Esophagus muscularis mucosa (tissue), 4 donors: ENCODE data around the gene USP32. TPM values are rescaled to one million over a fixed set of nuclear protein-coding genes. Genes with fewer than 3 reads are reported as not detected.

Experiments used
- DNase-seq: peaks from one replicate; pipeline ENCODE4 v3.0.0-alpha.2; 2017; ENCODE audit errors: extremely low spot score
- H3K27ac ChIP-seq, 4 donors: fragments of 200-600 bp; sonication (generic); replicated peaks in 1 of 4; 1 replicate in 3 of 4; 2 replicates in 1 of 4; pipeline ENCODE4 v1.5.1; 2016 to 2019; ENCODE audit warnings: mild to moderate bottlenecking in 1 of 4
- H3K27me3 ChIP-seq, 4 donors: fragments of 200-600 bp; sonication (generic); one replicate each; pipeline versions ENCODE4 v1.5.1 to v1.6.0; 2016 to 2019
- H3K36me3 ChIP-seq, 4 donors: fragments of 200-600 bp; sonication (generic); one replicate each; pipeline ENCODE4 v1.5.1; 2016 to 2019
- H3K4me1 ChIP-seq, 4 donors: fragments of 200-600 bp; sonication (generic); one replicate each; pipeline ENCODE4 v1.5.1; 2016 to 2019
- H3K4me3 ChIP-seq, 4 donors: fragments of 200-600 bp; sonication (generic); 1 replicate in 2 of 4; 2 replicates in 2 of 4; pipeline ENCODE4 v1.5.1; 2016 to 2019; ENCODE audit warnings: mild to moderate bottlenecking in 4 of 4, moderate library complexity in 1 of 4
- H3K9me3 ChIP-seq, 4 donors: fragments of 200-600 bp; sonication (generic); 1 replicate in 3 of 4; 2 replicates in 1 of 4; pipeline ENCODE4 v1.5.1; 2016 to 2019
- EP300 ChIP-seq: sonication (generic); formaldehyde crosslinking; IDR thresholded peaks from one replicate; pipeline ENCODE4 v1.6.1; 2017; ENCODE audit warnings: antibody characterized with exemption
- POLR2A ChIP-seq: fragments of 450-650 bp; IDR thresholded peaks from one replicate; pipeline ENCODE4 v1.6.1; 2017; ENCODE audit warnings: antibody characterized with exemption, moderate library complexity, mild to moderate bottlenecking, low read depth
- POLR2AphosphoS5 ChIP-seq, 2 donors: sonication (generic); formaldehyde crosslinking; IDR thresholded peaks; one replicate each; pipeline ENCODE4 v1.6.1; 2017; ENCODE audit warnings: antibody characterized with exemption in 2 of 2
- WGBS: methylation state at CpG from one replicate; pipeline ENCODE4 v1.1.5; 2018; 5-methylcytosine and 5-hydroxymethylcytosine counted together
- intact Hi-C: fragments of 100-400 bp; cut with DNase I; formaldehyde crosslinking; loops from one replicate; pipeline ENCODE4 v1.15.1; 2023
- total RNA-seq, 4 donors: library from RNA; depleted of rRNA; stranded (reverse); fragments of >200 nt; gene quantifications; one replicate each; pipeline versions ENCODE4 v1.1.0 to v1.2.1, GENCODE V29; 2016
- TF ChIP-seq, protein P1 (sequence below), 3 experiments: fragments of 200-600 bp in 2 of 3; fragments of 450-650 bp in 1 of 3; sonication (generic) in 2 of 3; IDR thresholded peaks; one replicate each; pipeline ENCODE4 v1.5.1; 2017 to 2019; ENCODE audit warnings: antibody characterized with exemption in 3 of 3, mild to moderate bottlenecking in 2 of 3, moderate library complexity in 1 of 3

The USP32 gene
- total RNA-seq, 4 donors from 2014 or later, result 42.3 to 65.8 (median 47.9) TPM

DNA sequence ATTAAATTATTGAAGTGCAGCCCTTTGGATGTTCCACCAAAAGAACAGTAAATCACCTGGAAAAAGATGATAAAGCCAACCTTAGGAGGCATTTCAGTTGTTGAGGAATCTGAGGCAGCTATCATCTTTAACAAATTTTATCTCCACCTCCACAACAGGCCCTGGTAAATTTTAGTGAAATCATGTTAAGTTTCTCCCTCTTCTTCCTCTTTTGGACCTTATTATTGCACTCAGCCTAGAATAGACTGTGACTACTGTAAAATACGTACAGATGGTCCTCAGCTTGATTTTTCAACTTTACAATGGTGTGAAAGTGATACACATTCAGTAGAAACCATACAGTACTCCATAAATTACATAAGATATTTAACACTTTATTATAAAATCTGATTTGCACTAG, 90.3 kb downstream of the USP32 start:
- TF ChIP-seq POLR2AphosphoS5 (IDR thresholded peaks at IDR 0.05), result no peak
- TF ChIP-seq POLR2A, result no peak
- no peak for TF ChIP-seq EP300
- TF ChIP-seq, protein P1, sequence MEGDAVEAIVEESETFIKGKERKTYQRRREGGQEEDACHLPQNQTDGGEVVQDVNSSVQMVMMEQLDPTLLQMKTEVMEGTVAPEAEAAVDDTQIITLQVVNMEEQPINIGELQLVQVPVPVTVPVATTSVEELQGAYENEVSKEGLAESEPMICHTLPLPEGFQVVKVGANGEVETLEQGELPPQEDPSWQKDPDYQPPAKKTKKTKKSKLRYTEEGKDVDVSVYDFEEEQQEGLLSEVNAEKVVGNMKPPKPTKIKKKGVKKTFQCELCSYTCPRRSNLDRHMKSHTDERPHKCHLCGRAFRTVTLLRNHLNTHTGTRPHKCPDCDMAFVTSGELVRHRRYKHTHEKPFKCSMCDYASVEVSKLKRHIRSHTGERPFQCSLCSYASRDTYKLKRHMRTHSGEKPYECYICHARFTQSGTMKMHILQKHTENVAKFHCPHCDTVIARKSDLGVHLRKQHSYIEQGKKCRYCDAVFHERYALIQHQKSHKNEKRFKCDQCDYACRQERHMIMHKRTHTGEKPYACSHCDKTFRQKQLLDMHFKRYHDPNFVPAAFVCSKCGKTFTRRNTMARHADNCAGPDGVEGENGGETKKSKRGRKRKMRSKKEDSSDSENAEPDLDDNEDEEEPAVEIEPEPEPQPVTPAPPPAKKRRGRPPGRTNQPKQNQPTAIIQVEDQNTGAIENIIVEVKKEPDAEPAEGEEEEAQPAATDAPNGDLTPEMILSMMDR (IDR thresholded peaks at IDR 0.05), result no peak
- no peak overlapping the region for H3K4me3 ChIP-seq
- WGBS, result 93% methylated on average over 1 of the region's 1 CpG
- H3K9me3 ChIP-seq, result no peaks in the 10 kb centered on the region
- intact Hi-C loops, result no loop called here
- peaks cover 0 to 5% (median 2%) of the 10 kb centered on the region in 4 donors for H3K4me1 ChIP-seq
- H3K27me3 ChIP-seq, result no peaks in the 10 kb centered on the region
- H3K36me3 ChIP-seq, result peaks cover 0 to 6% (median 3%) of the 10 kb centered on the region in 4 donors
- H3K27ac ChIP-seq, result no peak overlapping the region
- no peak for DNase-seq

- peaks cover 0 to 5% (median 2%) of the 10 kb centered on the region in 4 donors for H3K4me1 ChIP-seq
- H3K36me3 ChIP-seq, result peaks cover 0 to 10% (median 3%) of the 10 kb centered on the region in 4 donors
- H3K9me3 ChIP-seq, result no peaks in the 10 kb centered on the region
- H3K27ac ChIP-seq, result no peak overlapping the region
- no peak overlapping the region for H3K4me3 ChIP-seq
- TF ChIP-seq POLR2AphosphoS5 (IDR thresholded peaks at IDR 0.05), result no peak
- H3K27me3 ChIP-seq, result no peaks in the 10 kb centered on the region
- 85% methylated on average over 1 of the region's 1 CpG for WGBS
- DNase-seq, result no peak
- intact Hi-C loops, result no loop called here
These were observed 91.0 kb downstream of the USP32 start for GRCh38 chr17:60300949-60301348.

- H3K27ac ChIP-seq, result no peak overlapping the region
- TF ChIP-seq, protein P1 (IDR thresholded peaks at IDR 0.05), result no peak
- TF ChIP-seq POLR2AphosphoS5 (IDR thresholded peaks at IDR 0.05), result no peak
- TF ChIP-seq EP300, result no peak
- no peak for TF ChIP-seq POLR2A
- intact Hi-C loops, result no loop called here
- no peak overlapping the region for H3K4me3 ChIP-seq
- peaks cover 0 to 4% (median 1%) of the 10 kb centered on the region in 4 donors for H3K4me1 ChIP-seq
- H3K36me3 ChIP-seq, result peaks cover 0 to 10% (median 3%) of the 10 kb centered on the region in 4 donors
- no peak for DNase-seq
- H3K27me3 ChIP-seq, result no peaks in the 10 kb centered on the region
- no peaks in the 10 kb centered on the region for H3K9me3 ChIP-seq
- 83% methylated on average over 2 of the region's 2 CpGs for WGBS
These were observed 91.9 kb downstream of the USP32 start for GRCh38 chr17:60300011-60300410.

- no peak overlapping the region for H3K4me3 ChIP-seq
- H3K36me3 ChIP-seq, result peaks cover 0 to 14% (median 5%) of the 10 kb centered on the region in 4 donors
- no peaks in the 10 kb centered on the region for H3K27me3 ChIP-seq
- 86% methylated on average over 4 of the region's 4 CpGs for WGBS
- H3K27ac ChIP-seq, result no peak overlapping the region
- no peaks in the 10 kb centered on the region for H3K9me3 ChIP-seq
- intact Hi-C loops, result no loop called here
- no peaks in the 10 kb centered on the region for H3K4me1 ChIP-seq
- TF ChIP-seq POLR2A, result no peak
- TF ChIP-seq, protein P1 (IDR thresholded peaks at IDR 0.05), result no peak
- no peak for TF ChIP-seq POLR2AphosphoS5 (IDR thresholded peaks at IDR 0.05)
- TF ChIP-seq EP300, result no peak
- DNase-seq, result no peak
These were observed 94.1 kb downstream of the USP32 start for GRCh38 chr17:60297760-60298401.

DNA sequence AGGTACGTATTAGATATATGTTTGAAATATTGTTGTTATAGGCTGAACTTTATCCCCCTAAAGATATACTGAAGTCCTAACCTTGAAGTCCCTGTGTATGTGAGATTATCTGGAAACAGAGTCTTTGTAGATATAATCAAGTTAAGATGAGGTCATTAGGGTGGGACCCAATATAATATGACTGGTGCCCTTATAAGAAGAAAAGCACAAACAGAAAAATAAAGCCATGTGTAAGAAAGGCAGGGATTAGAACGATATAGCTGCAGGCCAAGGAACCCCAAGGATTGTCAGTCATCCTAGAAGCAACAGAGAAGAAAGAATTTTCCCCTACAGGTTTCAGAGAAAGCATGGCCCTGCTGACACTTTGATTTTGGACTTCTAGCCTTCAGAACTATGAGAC, 95.8 kb downstream of the USP32 start:
- Histone ChIP-seq H3K27me3 (no peaks in the 10 kb centered on the region), H3K4me1 (no peaks in the 10 kb centered on the region), H3K36me3 (peaks cover 0 to 14% (median 5%) of the 10 kb centered on the region in 4 donors), H3K4me3 (no peak overlapping the region), H3K9me3 (no peaks in the 10 kb centered on the region), H3K27ac (no peak overlapping the region)
- intact Hi-C loops, result no loop called here
- 91% methylated on average over 2 of the region's 2 CpGs for WGBS
- DNase-seq, result no peak
- TF ChIP-seq POLR2A, result no peak
- no peak for TF ChIP-seq EP300
- no peak for TF ChIP-seq POLR2AphosphoS5 (IDR thresholded peaks at IDR 0.05)
- TF ChIP-seq, protein P1 (IDR thresholded peaks at IDR 0.05), result no peak
